HepG2 (cell line): ENCODE measurements around the gene SLC48A1. TPM values are rescaled to one million over a fixed set of nuclear protein-coding genes. Genes with fewer than 3 reads are reported as not detected.

Experiments used
- ATAC-seq: fragments of 200-7000 bp; cut with Tn5 transposase; 3 replicates; pipeline ENCODE4 v1.9.1; 2020; ENCODE audit warnings: mild to moderate bottlenecking, moderate library complexity
- BruUV-seq: library from RNA; stranded (reverse); fragments of 400-500 nt; replicated peaks from 2 replicates; lab custom pipeline; 2021; lab: Mats Ljungman, UMichigan
- CTCF ChIA-PET: fragments of 300-600 bp; formaldehyde crosslinking; extraction: SDS; loops from one replicate; lab custom pipeline; 2021; ENCODE audit warnings: low total read pairs, inconsistent platforms, low intra/inter-chr PET ratio; lab: Yijun Ruan, JAX
- POLR2A ChIA-PET: fragments of 350-600 bp; sonication (Branson Sonifier 250); formaldehyde crosslinking; loops from one replicate; lab custom pipeline; 2020; ENCODE audit warnings: antibody characterized with exemption, inconsistent platforms; lab: Yijun Ruan, JAX
- DNase-seq: peaks from one replicate; pipeline ENCODE4 v3.0.0-alpha.2; 2015; ENCODE audit warnings: low spot score
- FAIRE-seq: peaks from 3 replicates; lab custom pipeline; 2011; peaks lifted over from hg19 to GRCh38; lab: Jason Lieb, UNC
- H2AFZ ChIP-seq: one replicate; pipeline ENCODE4 v1.6.1; 2011; ENCODE audit warnings: low read length, inconsistent platforms
- H3K27ac ChIP-seq: fragments of 300-600 bp; 3 replicates; pipeline ENCODE4 v1.8.0; 2011; ENCODE audit warnings: mixed run types, mild to moderate bottlenecking, mixed read lengths, low read length, inconsistent platforms; ENCODE audit not compliant: insufficient read depth; ENCODE audit errors: extremely low read length
- H3K27me3 ChIP-seq, 2 experiments: fragments of 200-600 bp in 1 of 2; 2 replicates in 1 of 2; 3 replicates in 1 of 2; pipeline versions ENCODE4 v1.6.0 to v1.8.0; 2011; ENCODE audit warnings: low read length in 2 of 2, mild to moderate bottlenecking in 2 of 2, moderate library complexity in 2 of 2, inconsistent platforms in 1 of 2; ENCODE audit not compliant: insufficient read depth in 2 of 2, control insufficient read depth in 1 of 2
- H3K36me3 ChIP-seq, 2 experiments: fragments of 200-600 bp in 1 of 2; replicated peaks in 1 of 2; 2 replicates in 1 of 2; 3 replicates in 1 of 2; pipeline versions ENCODE4 v1.5.1 to v1.8.0; 2011; ENCODE audit warnings: low read length in 2 of 2, inconsistent platforms in 1 of 2; ENCODE audit not compliant: insufficient read depth in 2 of 2, control insufficient read depth in 1 of 2
- H3K4me1 ChIP-seq: 2 replicates; pipeline ENCODE4 v1.5.1; 2012; ENCODE audit warnings: low read length, inconsistent platforms; ENCODE audit not compliant: insufficient read depth
- H3K4me2 ChIP-seq: 2 replicates; pipeline ENCODE4 v1.6.0; 2011; ENCODE audit warnings: low read depth, low read length, inconsistent platforms
- H3K4me3 ChIP-seq, 3 experiments: fragments of 200-600 bp in 1 of 3; sonication (generic), shearing (Covaris generic) in 1 of 3; replicated peaks in 1 of 3; 2 replicates each; pipeline ENCODE4 v1.5.1; 2011 to 2016; ENCODE audit warnings: low read length in 3 of 3, inconsistent platforms in 2 of 3, low read depth in 2 of 3, mild to moderate bottlenecking in 2 of 3, control low read depth in 1 of 3, mixed read lengths in 1 of 3; ENCODE audit not compliant: insufficient read depth in 1 of 3
- H3K79me2 ChIP-seq: one replicate; pipeline ENCODE4 v1.6.1; 2011; ENCODE audit warnings: low read length, inconsistent platforms; ENCODE audit not compliant: insufficient read depth
- H3K9ac ChIP-seq: 2 replicates; pipeline ENCODE4 v1.6.0; 2011; ENCODE audit warnings: mild to moderate bottlenecking, low read depth, low read length, inconsistent platforms; ENCODE audit not compliant: insufficient read depth
- H3K9me3 ChIP-seq: 2 replicates; pipeline ENCODE4 v1.5.1; 2012; ENCODE audit warnings: mild to moderate bottlenecking, low read length
- H4K20me1 ChIP-seq: 2 replicates; pipeline ENCODE4 v1.6.0; 2011; ENCODE audit warnings: inconsistent platforms, mild to moderate bottlenecking, low read length, moderate library complexity; ENCODE audit not compliant: insufficient read depth
- CBFB ChIP-seq: sonication (generic); formaldehyde crosslinking; IDR thresholded peaks from 2 replicates; pipeline ENCODE4 v1.4.0; 2020; ENCODE audit warnings: missing genetic modification reagents
- DPF2 ChIP-seq: sonication (generic); formaldehyde crosslinking; IDR thresholded peaks from 2 replicates; pipeline ENCODE4 v1.4.0; 2020; ENCODE audit warnings: mild to moderate bottlenecking, low read depth, missing genetic modification reagents, borderline replicate concordance
- GPN1 ChIP-seq: sonication (generic); formaldehyde crosslinking; IDR thresholded peaks from 2 replicates; pipeline ENCODE4 v1.5.1; 2020; ENCODE audit warnings: missing genetic modification reagents, borderline replicate concordance
- HMG20B ChIP-seq: conservative IDR thresholded peaks from 2 replicates; pipeline ENCODE4 v1.6.1; 2016; ENCODE audit warnings: missing genetic modification reagents, missing compliant biosample characterization
- ISX ChIP-seq: sonication (generic); formaldehyde crosslinking; conservative IDR thresholded peaks from 2 replicates; pipeline ENCODE4 v1.5.0; 2020; ENCODE audit warnings: missing genetic modification reagents
- RAD21 ChIP-seq: fragments of 450-650 bp; formaldehyde crosslinking; IDR thresholded peaks from 2 replicates; pipeline ENCODE4 v1.5.0; 2020; ENCODE audit warnings: mild to moderate bottlenecking
- RBFOX2 ChIP-seq: fragments of 200-400 bp; formaldehyde crosslinking; IDR thresholded peaks from 2 replicates; pipeline ENCODE4 v1.6.1; 2017; ENCODE audit warnings: low read depth, mild to moderate bottlenecking, low read length
- SAP130 ChIP-seq: IDR thresholded peaks from 2 replicates; pipeline ENCODE4 v1.6.1; 2016; ENCODE audit warnings: low read depth
- TFE3 ChIP-seq: IDR thresholded peaks from 2 replicates; pipeline ENCODE4 v1.6.1; 2016
- XRCC5 ChIP-seq: fragments of 200-400 bp; formaldehyde crosslinking; optimal IDR thresholded peaks from 2 replicates; pipeline ENCODE3; 2017; ENCODE audit warnings: mild to moderate bottlenecking, low read length
- ZNF33A ChIP-seq: sonication (generic); formaldehyde crosslinking; IDR thresholded peaks from 2 replicates; pipeline ENCODE4 v1.5.1; 2020; ENCODE audit warnings: missing genetic modification reagents, mild to moderate bottlenecking, moderate library complexity, borderline replicate concordance
- ZNF703 ChIP-seq: sonication (generic); formaldehyde crosslinking; IDR thresholded peaks from 2 replicates; pipeline ENCODE4 v1.5.1; 2020; ENCODE audit warnings: missing genetic modification reagents, mild to moderate bottlenecking, moderate library complexity, borderline replicate concordance
- WGBS: methylation state at CpG from one replicate; pipeline ENCODE4 v1.1.6; 2017; ENCODE audit warnings: low lambda C conversion rate; 5-methylcytosine and 5-hydroxymethylcytosine counted together
- in situ Hi-C: cut with HindIII; loops from 2 replicates; pipeline ENCODE4 v1.10.0; 2017; ENCODE audit warnings: low pct_unique_long_range_greater_than_20kb; ENCODE audit not compliant: extremely low pct_ligation_motif_present
- intact Hi-C: fragments of 100-400 bp; cut with micrococcal nuclease; formaldehyde crosslinking; loops from one replicate; pipeline ENCODE4 v1.10.0; 2022; ENCODE audit not compliant: unreplicated experiment
- polyA plus RNA-seq, 8 experiments: library from polyadenylated mRNA; depleted of rRNA in 3 of 8; stranded (reverse) in 7 of 8; unstranded in 1 of 8; fragments of >200 nt; fragmentation: Illumina TruSeq in 4 of 8; extraction: Trizol in 4 of 8; gene quantifications; 2 replicates each; pipeline versions ENCODE4 v1.2.1 to v1.2.3, GENCODE V29; 2011 to 2016; ENCODE audit warnings: low read depth in 4 of 8, missing spikeins in 1 of 8, mixed read lengths in 1 of 8; ENCODE audit not compliant: insufficient read depth in 1 of 8
- total RNA-seq, 5 experiments: library from RNA; depleted of rRNA; stranded (reverse); fragments of >200 nt; fragmentation: Illumina TruSeq; extraction: Trizol; gene quantifications; 2 replicates each; pipeline ENCODE4 v1.2.3, GENCODE V29; 2016; ENCODE audit warnings: low read depth in 1 of 5
- TF ChIP-seq, protein P1 (sequence below): sonication (generic); formaldehyde crosslinking; IDR thresholded peaks from 2 replicates; pipeline ENCODE4 v1.4.0; 2020; ENCODE audit warnings: mild to moderate bottlenecking, missing genetic modification reagents

Gene SLC48A1
- total and polyA plus RNA-seq, 2 of the 13 experiments (the other 11 are each of a cell fraction or from before 2014, with no cell fraction given): 2.2 to 3.7 TPM

DNA sequence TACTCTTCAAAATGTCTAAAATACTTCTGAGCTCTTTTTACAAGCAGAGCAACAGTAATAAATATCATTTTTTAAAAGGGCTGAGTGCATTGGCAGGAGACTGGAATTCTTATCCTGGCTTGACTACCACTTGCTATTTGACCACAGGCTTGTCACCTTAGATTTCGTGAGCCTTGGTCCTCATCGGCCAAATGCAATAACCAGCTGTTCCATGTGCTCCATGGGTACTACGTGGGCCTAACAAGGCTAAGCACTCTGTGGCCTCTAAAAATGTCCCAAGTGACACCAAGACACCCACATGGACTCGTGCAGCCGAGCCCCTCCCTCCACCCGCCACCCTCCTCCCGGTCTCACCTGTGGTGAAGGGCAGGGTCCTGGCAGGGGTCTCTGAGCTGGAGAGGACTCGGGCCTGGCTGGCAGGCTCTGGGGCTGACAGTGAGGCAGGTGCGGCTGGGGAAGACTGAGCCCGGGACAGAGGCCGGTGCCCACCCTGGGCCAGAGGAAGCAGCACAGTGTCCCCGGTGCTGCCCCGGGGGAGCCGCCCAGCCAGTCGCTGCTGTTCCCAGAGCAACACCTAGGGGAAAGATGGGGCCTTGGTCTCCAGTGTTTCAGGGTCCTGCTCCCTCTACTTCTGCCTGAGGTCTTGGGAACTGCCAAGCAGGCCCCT, 20.1 kb downstream of the SLC48A1 start (continued):
- TF ChIP-seq, protein P1, sequence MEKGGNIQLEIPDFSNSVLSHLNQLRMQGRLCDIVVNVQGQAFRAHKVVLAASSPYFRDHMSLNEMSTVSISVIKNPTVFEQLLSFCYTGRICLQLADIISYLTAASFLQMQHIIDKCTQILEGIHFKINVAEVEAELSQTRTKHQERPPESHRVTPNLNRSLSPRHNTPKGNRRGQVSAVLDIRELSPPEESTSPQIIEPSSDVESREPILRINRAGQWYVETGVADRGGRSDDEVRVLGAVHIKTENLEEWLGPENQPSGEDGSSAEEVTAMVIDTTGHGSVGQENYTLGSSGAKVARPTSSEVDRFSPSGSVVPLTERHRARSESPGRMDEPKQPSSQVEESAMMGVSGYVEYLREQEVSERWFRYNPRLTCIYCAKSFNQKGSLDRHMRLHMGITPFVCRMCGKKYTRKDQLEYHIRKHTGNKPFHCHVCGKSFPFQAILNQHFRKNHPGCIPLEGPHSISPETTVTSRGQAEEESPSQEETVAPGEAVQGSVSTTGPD (CRISPR knock-in tag): no peak
- TF ChIP-seq XRCC5: no peak
- no peak for TF ChIP-seq DPF2 (CRISPR knock-in tag)
- TF ChIP-seq CBFB (CRISPR knock-in tag): no peak

- intact Hi-C loops: no loop called here
- POLR2A ChIA-PET: no interaction called here
Measured at GRCh38 chr12:47794679-47795078, 21.6 kb downstream of the SLC48A1 start.

More at GRCh38 chr12:47794679-47795078, 21.6 kb downstream of the SLC48A1 start:
- Histone ChIP-seq H3K36me3 (peaks cover 0 to 2% of the 10 kb centered on the region in 2 experiments; a peak in 2 of 5 replicates), H3K27ac (no peak overlapping the region), H2AFZ (no peak overlapping the region), H4K20me1 (no peaks in the 10 kb centered on the region), H3K79me2 (no peaks in the 10 kb centered on the region), H3K9ac (no peak overlapping the region), H3K4me3 (no peak overlapping the region), H3K4me1 (no peaks in the 10 kb centered on the region), H3K9me3 (no peaks in the 10 kb centered on the region), H3K4me2 (no peak overlapping the region), H3K27me3 (no peaks in the 10 kb centered on the region)
- WGBS: 98% methylated on average over 7 of the region's 9 CpGs
- DNase-seq (no peak), FAIRE-seq (no peak), ATAC-seq (no peak)
- in situ Hi-C loops: no loop called here
- TF ChIP-seq ISX (CRISPR knock-in tag): no peak
- no peak for TF ChIP-seq ZNF703 (CRISPR knock-in tag)
- no peak for TF ChIP-seq RBFOX2
- no peak for TF ChIP-seq GPN1 (CRISPR knock-in tag)
- TF ChIP-seq ZNF33A: no peak
- no peak for TF ChIP-seq RAD21
- no peak for TF ChIP-seq HMG20B (CRISPR knock-in tag)
- no peak for TF ChIP-seq TFE3 (CRISPR knock-in tag)
- no peak for TF ChIP-seq SAP130 (CRISPR knock-in tag)
- CTCF ChIA-PET: no interaction called here
- BruUV-seq: no TSS peak
